ENCODE results near the gene MST1R. TPM values are rescaled to one million over a fixed set of nuclear protein-coding genes. Genes with fewer than 3 reads are reported as not detected.

Gene MST1R
- total and polyA plus RNA-seq, 9 of the 15 experiments (the other 6 are each of a cell fraction or from before 2014, with no cell fraction given) = 1.3 to 10.0 (median 3.8) TPM

DNA sequence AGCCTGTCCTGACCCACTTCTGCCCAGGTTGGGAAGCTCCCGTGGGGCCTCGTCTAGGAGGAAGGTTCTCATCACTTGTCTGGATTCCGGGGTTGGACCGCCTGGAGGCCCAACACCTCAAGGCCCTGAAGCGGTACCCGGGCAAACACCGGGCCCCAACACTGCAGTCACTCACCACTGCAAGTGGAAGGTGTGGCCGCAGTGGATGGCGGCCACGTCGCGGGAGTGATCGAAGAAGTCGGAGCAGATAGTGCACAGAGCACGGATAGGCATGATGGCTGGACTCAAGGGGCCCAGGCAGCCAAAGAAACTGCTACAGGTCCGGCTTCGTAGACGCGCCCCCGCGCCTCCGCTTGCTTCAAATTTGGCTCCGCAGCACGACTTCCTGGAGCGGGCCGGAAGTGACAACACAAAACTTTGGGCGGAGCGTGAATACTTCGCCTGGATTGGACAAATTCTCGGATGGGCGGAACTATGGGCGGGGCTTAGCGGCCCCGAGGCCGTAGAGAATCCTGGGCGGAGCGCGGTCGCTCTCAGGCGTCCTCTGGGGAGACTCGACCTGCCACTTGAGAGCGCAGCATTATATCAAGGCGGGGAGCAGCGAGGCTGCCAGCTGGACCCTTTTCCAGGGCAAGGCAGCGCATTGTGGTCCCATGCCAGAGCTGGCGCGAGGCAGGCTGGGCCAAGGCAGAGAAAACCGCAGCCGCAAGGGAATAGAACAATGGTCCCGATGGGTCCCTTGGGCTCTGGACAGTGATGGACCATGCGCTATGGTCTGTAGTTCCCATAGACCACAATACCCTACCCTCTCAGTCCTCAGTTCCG lies 47.3 kb downstream of the MST1R start, which contains the start of gene TRAIP (continued):
- TF ChIP-seq, protein P1, sequence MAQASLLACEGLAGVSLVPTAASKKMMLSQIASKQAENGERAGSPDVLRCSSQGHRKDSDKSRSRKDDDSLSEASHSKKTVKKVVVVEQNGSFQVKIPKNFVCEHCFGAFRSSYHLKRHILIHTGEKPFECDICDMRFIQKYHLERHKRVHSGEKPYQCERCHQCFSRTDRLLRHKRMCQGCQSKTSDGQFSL (CRISPR knock-in tag; IDR thresholded peaks at IDR 0.05) = no peak
- TF ChIP-seq, protein P1 (tag; IDR thresholded peaks at IDR 0.05) = no peak
- TF ChIP-seq, protein P2, sequence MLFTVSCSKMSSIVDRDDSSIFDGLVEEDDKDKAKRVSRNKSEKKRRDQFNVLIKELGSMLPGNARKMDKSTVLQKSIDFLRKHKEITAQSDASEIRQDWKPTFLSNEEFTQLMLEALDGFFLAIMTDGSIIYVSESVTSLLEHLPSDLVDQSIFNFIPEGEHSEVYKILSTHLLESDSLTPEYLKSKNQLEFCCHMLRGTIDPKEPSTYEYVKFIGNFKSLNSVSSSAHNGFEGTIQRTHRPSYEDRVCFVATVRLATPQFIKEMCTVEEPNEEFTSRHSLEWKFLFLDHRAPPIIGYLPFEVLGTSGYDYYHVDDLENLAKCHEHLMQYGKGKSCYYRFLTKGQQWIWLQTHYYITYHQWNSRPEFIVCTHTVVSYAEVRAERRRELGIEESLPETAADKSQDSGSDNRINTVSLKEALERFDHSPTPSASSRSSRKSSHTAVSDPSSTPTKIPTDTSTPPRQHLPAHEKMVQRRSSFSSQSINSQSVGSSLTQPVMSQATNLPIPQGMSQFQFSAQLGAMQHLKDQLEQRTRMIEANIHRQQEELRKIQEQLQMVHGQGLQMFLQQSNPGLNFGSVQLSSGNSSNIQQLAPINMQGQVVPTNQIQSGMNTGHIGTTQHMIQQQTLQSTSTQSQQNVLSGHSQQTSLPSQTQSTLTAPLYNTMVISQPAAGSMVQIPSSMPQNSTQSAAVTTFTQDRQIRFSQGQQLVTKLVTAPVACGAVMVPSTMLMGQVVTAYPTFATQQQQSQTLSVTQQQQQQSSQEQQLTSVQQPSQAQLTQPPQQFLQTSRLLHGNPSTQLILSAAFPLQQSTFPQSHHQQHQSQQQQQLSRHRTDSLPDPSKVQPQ (CRISPR knock-in tag; IDR thresholded peaks at IDR 0.05; ENCODE audit: borderline replicate concordance) = no peak
- TF ChIP-seq, protein P3, sequence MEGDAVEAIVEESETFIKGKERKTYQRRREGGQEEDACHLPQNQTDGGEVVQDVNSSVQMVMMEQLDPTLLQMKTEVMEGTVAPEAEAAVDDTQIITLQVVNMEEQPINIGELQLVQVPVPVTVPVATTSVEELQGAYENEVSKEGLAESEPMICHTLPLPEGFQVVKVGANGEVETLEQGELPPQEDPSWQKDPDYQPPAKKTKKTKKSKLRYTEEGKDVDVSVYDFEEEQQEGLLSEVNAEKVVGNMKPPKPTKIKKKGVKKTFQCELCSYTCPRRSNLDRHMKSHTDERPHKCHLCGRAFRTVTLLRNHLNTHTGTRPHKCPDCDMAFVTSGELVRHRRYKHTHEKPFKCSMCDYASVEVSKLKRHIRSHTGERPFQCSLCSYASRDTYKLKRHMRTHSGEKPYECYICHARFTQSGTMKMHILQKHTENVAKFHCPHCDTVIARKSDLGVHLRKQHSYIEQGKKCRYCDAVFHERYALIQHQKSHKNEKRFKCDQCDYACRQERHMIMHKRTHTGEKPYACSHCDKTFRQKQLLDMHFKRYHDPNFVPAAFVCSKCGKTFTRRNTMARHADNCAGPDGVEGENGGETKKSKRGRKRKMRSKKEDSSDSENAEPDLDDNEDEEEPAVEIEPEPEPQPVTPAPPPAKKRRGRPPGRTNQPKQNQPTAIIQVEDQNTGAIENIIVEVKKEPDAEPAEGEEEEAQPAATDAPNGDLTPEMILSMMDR (IDR thresholded peaks at IDR 0.05 in 2 of 3, conservative IDR thresholded peaks at IDR 0.05 in 1 of 3; ENCODE audit: insufficient read depth in 2 of 3, low read depth in 1 of 3, low read length in 3 of 3) = 0 out of 6 replicates have a peak, but pooled peaks of 1 of the 3 experiments have one; percentile 1
- TF ChIP-seq TBL1XR1 (IDR thresholded peaks at IDR 0.05; ENCODE audit: low read length in 2 of 2) (no peak), SAP30 (IDR thresholded peaks at IDR 0.05; ENCODE audit: borderline replicate concordance, insufficient read depth, low read depth, low read length, poor library complexity, severe bottlenecking) (peak; percentile 98), HDAC1 (IDR thresholded peaks at IDR 0.05) (peak in 1 of 2 experiments; percentile 94; a peak in 2 of 4 replicates), TEAD2 (tag; IDR thresholded peaks at IDR 0.05) (no peak), CBX5 (IDR thresholded peaks at IDR 0.05; ENCODE audit: borderline replicate concordance, low read depth) (no peak), RB1 (IDR thresholded peaks at IDR 0.05; ENCODE audit: low read depth) (0 out of 2 replicates have a peak, but pooled peaks have one; percentile 7), ZNF212 (CRISPR knock-in tag; IDR thresholded peaks at IDR 0.05) (no peak), PHF8 (IDR thresholded peaks at IDR 0.05; ENCODE audit: borderline replicate concordance, low read length) (peak; percentile 88; the same call in 1 of the 2 replicates), XRCC5 (IDR thresholded peaks at IDR 0.05; ENCODE audit: low read depth, low read length) (no peak), RBM17 (IDR thresholded peaks at IDR 0.05; ENCODE audit: borderline replicate concordance, low read depth, low read length) (no peak)
- TF ChIP-seq, protein P4, sequence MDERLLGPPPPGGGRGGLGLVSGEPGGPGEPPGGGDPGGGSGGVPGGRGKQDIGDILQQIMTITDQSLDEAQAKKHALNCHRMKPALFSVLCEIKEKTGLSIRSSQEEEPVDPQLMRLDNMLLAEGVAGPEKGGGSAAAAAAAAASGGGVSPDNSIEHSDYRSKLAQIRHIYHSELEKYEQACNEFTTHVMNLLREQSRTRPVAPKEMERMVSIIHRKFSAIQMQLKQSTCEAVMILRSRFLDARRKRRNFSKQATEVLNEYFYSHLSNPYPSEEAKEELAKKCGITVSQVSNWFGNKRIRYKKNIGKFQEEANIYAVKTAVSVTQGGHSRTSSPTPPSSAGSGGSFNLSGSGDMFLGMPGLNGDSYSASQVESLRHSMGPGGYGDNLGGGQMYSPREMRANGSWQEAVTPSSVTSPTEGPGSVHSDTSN (CRISPR knock-in tag; IDR thresholded peaks at IDR 0.05; ENCODE audit: low read depth) = no peak
- TF ChIP-seq, protein P4 (tag; conservative IDR thresholded peaks at IDR 0.05; ENCODE audit: low read depth) = no peak
